Measurements from ENCODE around the gene ACADVL. TPM values are rescaled to one million over a fixed set of nuclear protein-coding genes. Genes with fewer than 3 reads are reported as not detected.
"Not testable (repeated sequence)": the region's sequence is repeated elsewhere in the genome, so short reads cannot be mapped to it uniquely, and the experiment has no call there.

ACADVL gene
- polyA plus RNA-seq, result 100 to 1,000 TPM; 563 to 988 (median 674) TPM

DNA sequence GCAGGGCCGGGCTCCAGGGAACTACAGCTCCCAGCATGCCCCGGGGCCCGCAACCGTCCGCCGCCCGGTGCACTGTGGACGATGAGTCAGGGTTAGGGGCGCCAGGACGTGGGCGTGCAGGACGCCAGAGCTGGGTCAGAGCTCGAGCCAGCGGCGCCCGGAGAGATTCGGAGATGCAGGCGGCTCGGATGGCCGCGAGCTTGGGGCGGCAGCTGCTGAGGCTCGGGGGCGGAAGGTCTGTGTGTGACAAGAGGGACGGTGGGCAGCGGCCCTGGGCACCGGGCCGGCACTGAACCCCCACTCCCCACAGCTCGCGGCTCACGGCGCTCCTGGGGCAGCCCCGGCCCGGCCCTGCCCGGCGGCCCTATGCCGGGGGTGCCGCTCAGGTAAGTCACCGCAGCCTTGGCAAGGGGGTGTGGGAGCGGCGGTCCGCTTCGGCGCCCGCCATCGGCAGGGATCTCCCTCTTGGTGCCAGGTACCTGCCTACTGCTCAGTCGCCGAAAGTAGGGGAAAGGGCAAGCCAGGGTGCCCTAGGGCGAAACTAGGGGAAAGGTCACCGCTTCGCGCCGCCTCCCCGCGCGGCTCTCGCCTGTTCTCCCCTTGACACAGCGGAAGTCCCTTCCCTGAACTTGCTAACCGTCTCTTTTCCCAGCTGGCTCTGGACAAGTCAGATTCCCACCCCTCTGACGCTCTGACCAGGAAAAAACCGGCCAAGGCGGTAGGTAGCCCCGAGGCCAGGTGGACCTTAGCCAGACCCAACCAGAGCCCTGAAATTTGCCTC lies at the start of gene ACADVL, which contains the start of gene DLG4:
Gene ACADVL, plus strand, starts transcription at position 127 of the 781 bp plus-strand sequence. Its CDS starts 47 bp downstream, at position 174.
Gene DLG4, minus strand, starts transcription at position 25 of the 781 bp plus-strand sequence.
- 0% methylated on average over 55 to 63 of the region's 63 CpGs for WGBS, 3 donors
- H3K27ac ChIP-seq (ENCODE audit: low read depth, low read length), result peak within 1 kb of the TSS; percentile 44

DNA sequence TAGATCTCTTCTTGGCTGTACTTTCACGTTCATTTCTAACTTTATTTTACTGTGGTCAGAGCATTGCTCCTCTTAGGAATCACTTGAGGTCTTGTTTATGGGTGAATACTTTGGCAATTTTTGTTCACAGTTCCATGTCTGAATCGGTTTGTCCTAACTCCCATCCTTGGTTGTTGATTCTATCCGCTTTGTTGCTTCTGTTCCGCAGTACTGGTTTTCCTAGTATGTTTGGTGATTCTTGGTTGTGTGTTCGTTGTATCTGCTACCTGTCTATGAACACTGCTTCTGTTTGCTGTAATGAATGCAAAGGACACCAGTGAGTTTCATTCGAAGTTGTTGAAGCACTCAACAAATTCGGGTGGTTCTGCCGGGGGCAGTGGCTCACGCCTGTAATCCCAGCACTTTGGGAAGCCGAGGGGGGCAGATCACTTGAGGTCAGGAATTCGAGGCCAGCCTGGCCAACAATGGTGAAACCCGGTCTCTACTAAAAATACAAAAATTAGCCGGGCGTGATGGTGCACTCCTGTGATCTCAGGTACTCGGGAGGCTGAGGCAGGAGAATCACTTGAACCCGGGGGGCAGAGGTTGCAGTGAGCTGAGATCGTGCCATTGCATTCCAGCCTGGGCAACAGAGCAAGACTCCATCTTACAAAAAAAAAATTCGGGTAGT lies 47.1 kb upstream of the ACADVL start:
- H3K27ac ChIP-seq (ENCODE audit: low read depth, low read length), result not testable (repeated sequence)
- WGBS, 3 donors, result 92 to 93% (median 93%) methylated on average over 18 of the region's 18 CpGs

DNA sequence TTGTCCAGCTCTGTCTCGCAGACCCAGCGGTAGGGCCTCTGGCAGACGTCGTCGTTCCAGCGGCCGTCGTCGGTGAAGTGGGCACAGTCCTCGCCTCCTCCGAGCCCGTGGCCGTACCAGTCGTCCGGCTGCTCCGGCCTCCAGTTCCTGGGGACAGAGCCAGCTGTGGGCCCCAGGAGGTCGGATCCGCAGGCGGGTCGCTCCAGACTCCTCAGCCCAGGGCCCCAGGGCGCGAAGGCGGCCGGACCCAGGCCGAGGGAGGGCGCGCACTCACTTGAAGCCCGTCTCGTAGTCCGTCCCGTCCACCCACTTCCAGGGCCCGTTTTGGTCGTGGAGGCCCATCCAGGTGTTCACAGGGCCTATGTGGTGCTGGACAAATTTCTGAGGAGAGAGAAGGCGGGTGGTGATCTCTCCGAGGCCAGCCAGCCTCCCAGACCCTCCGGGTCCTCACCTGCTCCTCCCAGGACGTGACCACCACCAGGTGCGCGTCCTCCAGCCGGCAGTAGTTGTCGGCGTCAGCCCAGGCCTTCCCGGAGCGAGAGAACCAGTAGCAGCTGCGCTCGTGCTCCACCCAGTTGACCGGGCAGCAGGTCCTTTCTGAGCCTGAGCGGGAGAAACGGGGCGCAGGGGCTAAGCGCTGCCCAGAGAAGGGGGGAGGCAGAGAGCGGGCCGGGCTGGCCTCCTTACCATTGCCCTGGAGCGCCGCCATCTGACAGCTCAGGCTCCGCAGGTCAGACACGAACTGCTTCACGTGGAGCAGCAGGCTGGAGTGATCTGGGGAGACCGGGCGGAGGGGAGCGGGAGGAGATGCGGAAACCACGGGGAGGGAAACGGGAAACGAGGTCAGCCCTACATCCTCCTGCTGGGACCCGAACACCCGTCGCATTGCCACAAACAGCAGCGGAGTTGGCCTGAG lies 45.8 kb upstream of the ACADVL start:
- WGBS, 3 donors, result 47 to 52% (median 50%) methylated on average over 64 to 69 of the region's 69 CpGs
- H3K27ac ChIP-seq (ENCODE audit: low read depth, low read length), result no peak overlapping the region

DNA sequence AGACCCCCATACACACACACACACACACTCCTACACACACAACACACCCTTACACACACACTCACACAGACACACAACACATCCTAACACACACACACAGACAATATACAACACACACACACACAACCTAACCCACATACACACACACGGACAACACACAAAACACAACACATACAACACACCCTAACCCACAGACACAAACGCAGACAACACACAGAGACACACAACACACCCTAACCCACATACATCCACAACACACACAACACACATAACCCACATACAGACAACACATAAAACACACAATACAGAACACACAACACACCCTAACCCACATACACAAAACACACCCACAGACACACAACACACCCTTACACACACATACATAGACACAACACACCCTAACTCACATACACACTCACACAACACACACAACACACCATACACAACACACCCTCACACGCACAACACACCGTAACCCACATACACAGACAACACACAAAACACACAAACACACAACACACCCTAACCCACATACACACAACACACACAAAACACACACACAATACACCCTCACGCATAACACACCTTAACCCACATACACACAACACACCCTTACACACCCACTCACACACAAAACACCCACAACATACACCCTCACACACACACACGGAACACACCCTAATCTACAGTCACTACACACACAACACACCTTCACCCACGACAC lies 45.0 kb upstream of the ACADVL start:
- 75 to 79% (median 76%) methylated on average over 7 of the region's 7 CpGs for WGBS, 3 donors
- H3K27ac ChIP-seq (ENCODE audit: low read depth, low read length), result no peak overlapping the region

DNA sequence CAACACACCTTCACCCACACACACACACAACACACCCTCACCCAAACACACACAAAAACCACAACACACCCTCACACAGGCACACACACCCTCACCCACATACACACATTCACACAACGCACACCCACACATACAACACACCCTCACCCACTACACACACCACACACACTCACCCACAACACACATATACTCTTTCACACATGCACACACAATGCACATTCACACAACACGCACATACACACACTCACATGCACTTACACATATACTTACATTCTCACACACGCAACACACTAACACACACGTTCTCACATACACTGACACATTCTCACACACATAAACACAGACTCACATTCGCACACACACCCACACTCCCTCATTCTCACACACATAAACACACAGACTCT lies 44.4 kb upstream of the ACADVL start:
- 89 to 94% (median 94%) methylated on average over 5 of the region's 5 CpGs for WGBS, 3 donors

DNA sequence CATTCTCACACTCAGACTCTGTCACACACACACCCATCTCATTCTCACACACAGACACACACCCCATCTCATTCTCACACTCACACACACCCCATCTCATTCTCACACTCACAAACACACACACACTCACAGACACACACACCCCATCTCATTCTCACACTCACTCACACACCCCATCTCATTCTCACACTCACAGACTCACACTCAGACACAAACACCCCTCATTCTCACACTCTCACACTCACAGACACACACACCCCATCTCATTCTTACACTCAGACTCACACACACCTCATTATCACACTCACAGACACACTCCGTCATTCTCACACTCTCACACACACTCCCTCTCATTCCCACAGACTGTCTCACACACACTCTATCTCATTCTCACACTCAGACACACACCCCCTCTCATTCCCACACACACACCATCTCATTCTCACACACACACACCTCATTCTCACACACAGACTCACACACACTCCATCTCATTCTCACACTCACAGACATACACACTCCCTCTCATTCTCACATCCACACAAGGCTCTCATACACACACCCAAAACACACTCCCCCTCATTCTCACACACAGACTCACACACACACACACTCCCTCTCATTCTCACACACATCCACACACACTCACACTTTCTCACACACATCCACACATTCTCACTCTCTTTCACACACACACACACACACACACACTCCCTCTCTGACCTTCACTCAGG lies 43.5 kb upstream of the ACADVL start:
- 76 to 96% (median 92%) methylated on average over 1 of the region's 1 CpG for WGBS, 3 donors
- H3K27ac ChIP-seq (ENCODE audit: low read depth, low read length), result no peak overlapping the region

More for the DNA sequence above, 44.4 kb upstream of the ACADVL start:
- no peak overlapping the region for H3K27ac ChIP-seq (ENCODE audit: low read depth, low read length)

DNA sequence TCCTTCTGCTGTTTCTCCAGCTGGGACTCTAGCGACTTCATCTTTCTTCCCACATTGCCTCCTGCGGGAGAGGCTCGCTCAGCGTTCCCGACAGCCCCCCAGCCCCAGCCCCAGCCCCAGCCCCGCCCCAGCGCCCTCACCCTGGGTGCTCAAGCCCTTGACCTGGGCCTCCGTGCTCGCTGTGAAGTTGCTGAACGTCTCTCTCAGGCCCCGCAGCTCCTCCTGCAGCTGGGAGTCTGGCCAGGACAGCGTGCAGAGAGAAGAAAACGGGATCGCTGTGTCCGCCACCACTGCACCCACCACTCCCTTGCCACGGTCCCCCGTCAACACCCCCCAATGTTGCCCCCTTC lies 42.9 kb upstream of the ACADVL start:
- H3K27ac ChIP-seq (ENCODE audit: low read depth, low read length), result no peak overlapping the region
- 7 to 27% (median 11%) methylated on average over 17 of the region's 17 CpGs for whole genome bisulfite sequencing, 3 donors

DNA sequence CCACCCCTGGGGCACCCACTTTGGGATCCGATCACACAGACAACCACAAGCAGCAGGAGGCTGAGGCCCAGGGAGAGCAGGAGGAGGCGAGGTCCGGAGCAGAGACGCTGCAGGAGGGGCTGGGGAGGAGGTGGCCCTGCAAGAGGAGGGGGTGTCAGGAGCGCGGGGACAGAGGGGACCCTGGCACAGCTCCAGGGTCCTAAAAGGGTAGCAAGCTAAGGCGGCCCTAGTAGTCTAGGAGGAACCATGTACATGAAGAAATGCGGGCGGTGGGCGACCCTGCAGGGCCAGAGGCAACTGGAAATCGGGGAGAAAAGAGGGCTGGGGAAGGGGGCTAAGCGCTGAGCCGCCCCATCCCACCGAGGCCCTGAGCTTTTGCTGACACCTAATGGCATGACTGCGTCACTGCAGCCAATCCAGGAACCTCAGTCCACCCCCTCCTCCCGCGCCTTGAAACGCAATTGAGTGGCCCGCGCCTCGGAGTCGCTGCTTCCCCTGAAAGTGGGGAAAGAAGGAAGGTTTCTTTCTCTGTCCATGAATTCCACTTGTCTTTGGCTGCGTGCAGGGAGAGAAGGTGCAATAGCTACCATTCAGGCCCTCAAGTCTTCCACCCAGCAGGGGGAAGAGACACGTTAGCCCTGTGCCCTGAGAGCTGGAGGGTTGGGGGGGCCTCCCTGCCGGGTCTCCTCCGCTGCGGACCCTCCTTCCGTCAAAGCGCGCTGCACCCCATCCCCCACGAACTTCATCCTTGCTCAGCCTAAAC lies 42.4 kb upstream of the ACADVL start:
- WGBS, 3 donors, result 2 to 4% (median 3%) methylated on average over 31 of the region's 31 CpGs
- H3K27ac ChIP-seq (ENCODE audit: low read depth, low read length), result no peak overlapping the region

DNA sequence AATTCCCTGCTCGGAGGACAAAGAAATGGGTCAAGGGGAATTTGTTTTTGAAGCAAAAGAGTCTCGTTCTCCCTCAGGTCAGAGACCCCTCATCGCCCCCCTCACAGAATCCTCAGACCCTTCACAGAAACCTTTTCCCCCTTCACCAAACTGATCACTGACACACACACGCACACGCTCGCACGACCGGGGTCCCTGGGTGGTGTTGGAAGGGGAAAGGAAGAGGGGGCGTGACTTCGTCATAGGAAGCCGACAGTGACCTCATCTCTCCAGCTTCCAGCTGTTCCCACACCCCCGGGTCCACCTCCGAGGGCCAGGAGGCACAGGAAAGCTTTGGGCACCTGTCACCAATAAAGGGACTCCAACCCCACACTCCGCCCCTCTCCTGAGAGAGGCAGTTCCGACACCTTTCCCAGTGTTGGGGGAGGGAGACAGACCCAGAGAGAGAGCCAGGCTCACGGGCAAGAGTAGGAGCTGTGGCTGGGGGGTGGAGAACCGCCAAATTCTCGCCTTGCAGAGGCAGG lies 41.7 kb upstream of the ACADVL start:
- H3K27ac ChIP-seq (ENCODE audit: low read depth, low read length), result no peak overlapping the region
- WGBS, 3 donors, result 4 to 9% (median 7%) methylated on average over 15 to 18 of the region's 18 CpGs

DNA sequence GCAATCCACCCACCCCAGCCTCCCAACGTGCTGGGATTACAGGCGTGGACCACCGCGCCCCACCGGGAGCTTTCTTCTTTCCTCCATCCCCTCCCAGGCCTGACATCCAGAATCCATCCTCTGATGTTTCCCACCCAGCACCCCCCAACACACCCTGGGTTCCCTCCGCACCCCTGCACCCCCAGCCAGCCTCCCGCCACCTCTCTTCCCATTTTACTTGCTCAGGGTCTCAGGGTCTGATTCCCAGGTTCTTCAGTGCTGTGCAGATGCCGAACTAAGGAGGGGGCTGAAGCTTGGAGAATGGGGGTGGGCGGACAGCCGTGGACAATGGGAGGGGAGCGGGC lies 40.8 kb upstream of the ACADVL start:
- WGBS, 3 donors, result 74 to 84% (median 75%) methylated on average over 11 of the region's 11 CpGs
- no peak overlapping the region for H3K27ac ChIP-seq (ENCODE audit: low read depth, low read length)

DNA sequence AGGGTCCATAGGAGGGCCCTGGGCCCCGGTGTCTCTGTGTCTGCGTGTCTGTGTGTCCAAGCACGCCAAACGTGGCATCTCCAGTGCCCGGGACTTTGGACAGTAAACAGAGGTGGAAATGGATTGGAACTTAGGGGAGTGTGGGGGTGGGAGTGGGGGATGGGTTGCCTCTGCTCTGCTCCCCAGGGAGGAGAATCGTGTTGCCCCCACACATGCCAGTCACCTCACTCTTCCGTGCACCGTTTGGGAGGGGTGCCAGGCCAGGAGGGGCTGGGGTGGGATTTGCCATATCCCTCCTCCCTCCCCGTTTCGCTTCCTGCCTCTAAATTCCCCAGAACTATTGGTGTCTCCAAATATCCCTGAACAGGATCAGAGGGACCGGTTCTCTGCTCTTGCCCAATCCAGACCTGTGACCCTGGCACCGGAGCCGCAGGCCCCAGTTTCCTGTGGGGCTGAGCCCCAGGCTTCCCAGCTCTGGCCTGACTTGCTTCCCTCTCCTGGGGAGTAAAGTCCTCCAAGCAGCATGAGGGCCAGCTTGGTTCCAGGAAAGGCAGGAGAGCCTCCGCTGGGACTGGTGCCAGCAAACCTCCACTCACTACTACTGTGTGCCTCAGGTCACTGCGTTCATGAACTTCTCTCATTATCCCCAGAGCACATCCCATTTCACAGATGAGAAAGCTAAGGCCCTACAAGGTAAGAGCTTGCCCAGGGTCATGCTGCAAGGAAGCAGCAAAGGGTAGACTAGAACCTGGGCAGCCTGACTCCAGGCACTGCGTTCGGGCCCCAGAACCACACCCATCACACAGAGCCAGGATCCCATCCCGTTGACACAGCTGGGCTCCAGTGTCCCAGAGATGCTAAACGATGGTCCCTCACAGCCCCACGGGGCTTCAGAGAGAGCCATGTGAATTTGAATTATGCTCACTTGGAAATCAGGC lies 40.2 kb upstream of the ACADVL start, which contains the start of gene ASGR1:
Gene ASGR1, minus strand, starts transcription at position 54 of the 938 bp plus-strand sequence. CDS start 807 bp downstream, outside the sequence.
- no peak within 1 kb of the TSS for H3K27ac ChIP-seq (ENCODE audit: low read depth, low read length)
- 57 to 60% (median 59%) methylated on average over 18 to 20 of the region's 20 CpGs for WGBS, 3 donors

DNA sequence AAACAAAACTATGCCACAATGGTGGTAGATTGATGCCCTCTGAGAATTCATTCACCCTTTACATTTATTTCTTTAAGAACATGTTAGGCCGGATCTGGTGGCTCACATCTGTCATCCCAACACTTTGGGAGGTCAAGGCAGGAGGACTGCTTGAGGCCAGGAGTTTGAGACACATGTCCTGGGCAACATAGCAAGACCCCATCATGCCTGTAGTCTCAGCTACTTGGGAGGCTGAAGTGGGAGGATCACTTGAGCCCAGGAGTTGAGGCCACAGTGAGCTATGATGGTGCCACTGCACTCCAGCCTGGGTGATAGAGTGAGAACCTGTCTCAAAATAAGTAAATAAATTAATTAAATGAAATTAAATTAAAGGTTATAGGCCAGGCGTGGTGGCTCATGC lies 37.6 kb upstream of the ACADVL start:
- 95 to 100% (median 97%) methylated on average over 2 of the region's 2 CpGs for WGBS, 3 donors
- not testable (repeated sequence) for H3K27ac ChIP-seq (ENCODE audit: low read depth, low read length)

DNA sequence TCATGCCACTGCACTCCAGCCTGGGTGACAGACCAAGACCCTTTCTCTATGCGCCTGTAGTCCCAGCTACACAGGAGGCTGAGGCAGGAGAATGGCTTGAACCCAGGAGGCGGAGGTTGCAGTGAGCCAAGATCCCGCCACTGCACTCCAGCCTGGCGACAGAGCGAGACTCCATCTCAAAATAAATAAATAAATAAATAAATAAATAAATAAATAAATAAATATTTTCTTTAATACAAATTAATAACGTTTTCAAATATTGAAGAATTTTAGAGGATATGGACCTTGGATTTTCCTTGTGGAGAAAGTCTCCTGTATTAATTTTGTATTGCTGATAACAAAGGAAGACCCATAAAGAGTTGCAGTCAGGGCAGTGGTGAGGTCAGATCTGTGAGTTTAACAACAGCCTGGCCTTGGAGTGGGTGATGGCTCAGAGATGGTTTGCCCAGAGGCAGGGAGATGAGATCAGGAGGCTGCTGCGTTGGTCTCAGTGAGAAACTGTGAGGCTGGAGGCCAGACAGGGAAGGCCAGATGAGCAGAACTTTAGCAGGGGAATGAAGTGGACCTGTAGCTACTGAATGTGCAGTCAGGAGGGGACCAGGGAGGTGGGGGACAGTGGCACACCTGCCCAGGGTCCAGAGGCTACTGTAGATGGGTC lies 36.2 kb upstream of the ACADVL start:
- WGBS, 3 donors, result 79 to 85% (median 85%) methylated on average over 7 of the region's 7 CpGs
- H3K27ac ChIP-seq (ENCODE audit: low read depth, low read length), result no peak overlapping the region

DNA sequence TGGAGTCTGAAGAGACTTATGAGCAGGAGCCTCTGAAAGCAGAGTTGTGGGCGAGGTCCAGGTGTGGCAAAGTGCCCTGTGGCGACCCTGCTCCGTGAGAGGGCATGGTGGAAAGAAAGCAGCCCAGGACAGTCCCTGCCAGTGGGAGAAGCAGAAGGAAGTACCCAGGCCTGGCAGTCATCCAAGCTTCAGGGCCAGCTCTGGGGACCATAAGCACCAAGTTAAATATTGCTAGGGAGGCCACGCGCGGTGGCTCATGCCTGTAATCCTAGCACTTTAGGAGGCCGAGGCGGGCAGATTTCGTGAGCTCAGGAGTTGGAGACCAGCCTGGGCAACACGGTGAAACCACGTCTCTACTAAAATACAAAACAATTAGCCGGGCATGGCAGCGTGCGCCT lies 35.6 kb upstream of the ACADVL start:
- no peak overlapping the region for H3K27ac ChIP-seq (ENCODE audit: low read depth, low read length)
- 32 to 59% (median 54%) methylated on average over 14 of the region's 14 CpGs for WGBS, 3 donors

DNA sequence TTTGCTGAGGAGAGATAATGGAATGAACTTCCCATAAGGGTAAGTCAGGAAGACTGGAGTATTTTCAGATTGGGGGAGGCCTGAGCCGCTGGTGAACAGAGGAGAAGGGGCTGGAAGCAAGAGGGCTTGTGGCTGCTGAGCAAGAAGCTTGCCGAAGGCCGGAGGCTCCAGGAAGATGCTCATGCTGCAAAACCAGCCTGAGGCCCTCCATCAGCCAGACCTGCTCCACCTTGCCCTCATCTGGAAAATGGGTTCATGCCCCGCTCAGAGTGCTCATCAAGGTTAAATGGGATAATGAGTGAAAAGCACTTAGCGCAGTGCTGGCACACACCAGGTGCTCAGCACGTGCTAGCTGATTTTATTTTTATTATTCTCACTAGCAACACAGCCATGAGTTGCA lies 35.1 kb upstream of the ACADVL start:
- 87 to 93% (median 88%) methylated on average over 6 of the region's 6 CpGs for WGBS, 3 donors

More for the DNA sequence above, 35.1 kb upstream of the ACADVL start:
- no peak overlapping the region for H3K27ac ChIP-seq (ENCODE audit: low read depth, low read length)
